Inflammatory macrophage treated with lipopolysaccharide for 1 hour (primary cell): Measurements from ENCODE around the gene GIGYF2.

ENCODE experiments used
- DNase-seq, 2 donors: peaks; one replicate each; pipeline ENCODE4 v3.0.0-alpha.2; 2020 to 2022

GIGYF2 gene

GRCh38 chr2:232870766-232871371, 173.7 kb downstream of the GIGYF2 start:
- DNase-seq = no peak

- DNase-seq = no peak
These were observed 174.3 kb downstream of the GIGYF2 start for GRCh38 chr2:232871418-232871834.

- DNase-seq = no peak
These were observed 175.0 kb downstream of the GIGYF2 start for GRCh38 chr2:232871835-232872736.

DNA sequence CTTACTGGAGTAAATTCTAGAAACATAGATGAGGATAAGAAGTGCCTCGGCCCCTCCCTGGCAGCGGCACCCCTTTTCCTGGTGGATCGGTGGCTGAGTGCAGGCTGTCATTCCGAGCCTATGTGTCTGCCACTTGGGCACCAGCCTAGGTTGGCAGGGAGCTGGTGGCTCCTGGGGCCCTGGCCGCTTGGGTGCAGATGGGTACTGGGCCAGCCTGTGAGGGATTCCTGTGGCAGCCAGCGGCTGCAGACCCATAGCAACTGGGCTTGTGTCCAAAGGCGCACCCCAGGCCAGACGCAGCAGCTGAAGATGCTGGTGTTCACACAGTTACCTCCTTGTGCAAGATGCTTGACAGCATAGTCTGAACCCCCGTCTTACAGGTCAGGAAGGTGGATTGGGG, 175.7 kb downstream of the GIGYF2 start:
- DNase-seq = no peak

DNA sequence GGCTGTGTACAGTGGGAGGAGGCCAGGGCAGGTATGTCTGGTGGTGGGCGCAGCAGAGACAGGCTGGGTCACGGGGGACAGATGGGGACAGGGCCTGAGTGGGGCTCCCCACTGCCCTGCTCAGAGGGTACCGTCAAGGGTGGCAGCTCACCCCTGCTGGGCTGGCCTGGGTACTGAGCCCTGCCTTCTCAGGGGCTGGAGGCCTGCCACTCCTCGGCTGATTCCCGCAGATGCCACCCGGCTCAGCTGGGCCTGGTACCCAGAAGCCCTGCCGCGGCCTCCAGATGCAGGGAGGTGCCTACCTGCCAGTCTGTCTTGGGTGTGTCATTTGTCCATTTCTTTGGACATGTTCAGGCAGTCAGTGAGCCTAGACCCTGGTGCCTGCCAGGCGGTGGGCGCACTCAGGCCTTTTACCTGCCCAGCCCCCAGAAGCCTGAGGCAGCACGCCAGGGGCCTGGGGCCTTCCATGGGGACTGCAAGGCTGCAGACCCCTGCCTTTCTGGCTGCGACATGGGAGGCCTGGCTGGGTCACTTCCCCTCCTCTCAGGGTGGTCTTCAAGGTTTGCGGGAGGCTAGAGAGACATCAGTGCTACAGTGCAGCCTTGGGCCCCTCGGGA, 176.3 kb downstream of the GIGYF2 start:
- DNase-seq = no peak

- DNase-seq = peak; percentile 9 to 47
These were observed 176.9 kb downstream of the GIGYF2 start for GRCh38 chr2:232873909-232874641.

DNA sequence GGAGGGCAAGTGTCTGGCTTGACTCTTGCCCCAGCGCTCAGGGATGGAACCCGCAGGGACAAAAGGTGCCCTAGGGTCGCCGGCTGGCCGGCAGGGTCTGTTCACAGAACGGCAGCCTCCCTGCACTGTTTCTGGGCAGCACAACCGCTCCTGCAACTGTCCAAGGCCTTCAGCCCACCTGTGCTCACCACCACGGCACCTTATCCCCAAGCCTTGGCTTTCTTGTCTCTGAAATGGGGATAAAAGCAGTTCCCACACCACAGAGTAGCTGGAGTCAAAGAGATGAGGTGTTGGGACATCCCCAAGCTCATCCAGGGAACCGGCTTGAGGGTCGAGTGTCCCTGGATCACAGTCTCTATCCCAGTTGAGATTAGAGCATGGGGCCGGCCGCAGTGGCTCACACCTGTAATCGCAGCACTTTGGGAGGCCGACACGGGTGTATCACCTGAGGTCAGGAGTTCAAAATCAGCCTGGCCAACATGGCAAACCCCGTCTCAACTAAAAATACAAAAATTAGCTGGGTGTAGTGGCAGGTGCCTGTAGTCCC, 177.6 kb downstream of the GIGYF2 start:
- no peak for DNase-seq

GRCh38 chr2:232875256-232876121, 178.4 kb downstream of the GIGYF2 start:
- no peak for DNase-seq

- DNase-seq = no peak
These were observed 179.2 kb downstream of the GIGYF2 start for GRCh38 chr2:232876161-232876977.

DNA sequence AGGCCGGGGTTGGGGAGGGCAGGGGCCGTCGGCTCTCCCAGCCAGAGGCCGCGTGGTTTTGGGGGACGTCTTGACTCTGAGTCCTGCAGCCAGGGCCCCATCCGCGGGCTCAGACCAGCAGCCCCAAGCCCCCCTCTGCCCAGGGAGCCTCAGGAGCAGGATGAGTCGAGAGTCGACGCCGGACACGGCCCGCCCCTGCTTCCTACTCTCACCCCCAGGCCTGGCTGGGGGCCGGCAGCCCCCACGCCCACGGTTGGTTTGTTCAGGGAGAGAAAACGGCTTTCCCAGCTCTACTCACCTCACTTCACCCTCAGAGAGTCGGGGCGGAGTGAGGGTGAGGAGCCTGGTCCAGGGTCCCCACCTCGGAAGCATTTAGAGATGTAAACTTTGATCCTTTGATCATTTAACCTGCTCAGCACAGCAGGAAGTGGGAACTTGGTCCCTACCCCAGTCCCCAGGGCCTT, 179.9 kb downstream of the GIGYF2 start:
- DNase-seq = no peak

- DNase-seq = no peak
These were observed 180.9 kb downstream of the GIGYF2 start for GRCh38 chr2:232877940-232878511.

DNA sequence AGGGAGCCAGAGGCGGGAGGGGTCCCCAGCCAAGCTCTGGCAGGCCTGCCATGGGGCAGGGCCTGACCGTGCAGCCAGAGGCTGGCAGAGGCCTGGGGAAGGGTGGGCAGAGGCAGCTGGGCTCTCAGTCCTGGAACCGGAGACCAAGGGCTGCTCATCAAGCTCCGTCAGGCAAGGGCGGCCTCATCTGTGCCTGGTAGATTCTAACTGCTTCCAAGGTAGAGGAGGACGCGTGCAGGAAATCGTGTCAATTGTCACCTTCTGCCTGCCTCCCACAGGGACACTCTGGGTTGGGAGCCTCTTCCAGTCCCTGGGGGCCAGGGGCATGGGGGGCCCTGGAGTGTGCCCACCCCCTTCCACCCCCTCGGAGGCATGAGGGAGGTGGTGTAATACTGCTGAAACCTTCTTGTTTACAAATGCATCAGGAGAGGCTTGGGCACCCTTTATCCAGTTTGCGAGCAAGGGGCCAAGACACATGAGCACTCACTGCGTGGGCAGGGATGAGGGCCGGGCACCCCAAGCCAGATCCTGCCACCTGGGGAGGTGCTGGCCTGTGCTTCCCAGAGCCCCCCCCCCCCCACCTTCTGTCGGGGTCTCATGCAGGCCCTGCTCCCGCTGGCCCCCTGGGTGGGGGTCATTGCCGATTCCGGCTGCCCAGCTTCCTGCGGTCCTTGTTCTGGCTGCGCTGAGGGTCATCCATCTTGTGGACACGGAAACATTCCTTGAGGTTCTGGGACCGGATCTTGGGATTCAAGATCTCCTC, 181.9 kb downstream of the GIGYF2 start:
- DNase-seq = no peak

- no peak for DNase-seq
These were observed 182.7 kb downstream of the GIGYF2 start for GRCh38 chr2:232879618-232880494.

GRCh38 chr2:232880764-232881351, 183.7 kb downstream of the GIGYF2 start:
- no peak for DNase-seq

GRCh38 chr2:232882085-232882484, 185.0 kb downstream of the GIGYF2 start:
- no peak for DNase-seq

- no peak for DNase-seq
These were observed 185.5 kb downstream of the GIGYF2 start for GRCh38 chr2:232882505-232883115.

GRCh38 chr2:232883116-232883721, 186.1 kb downstream of the GIGYF2 start:
- DNase-seq = no peak
